WERI-Rb-1 (cell line): Measurements from ENCODE around the gene KIF1A.
A peak's percentile ranks its signal among the peaks of the same experiment; 100 is the strongest.

ENCODE experiments used
- DNase-seq: peaks from one replicate; pipeline ENCODE4 v3.0.0-alpha.2; 2020
- H3K27ac ChIP-seq: fragments of 250-450 bp; sonication (Bioruptor Pico); 2 replicates; pipeline ENCODE4 v1.5.1; 2020; ENCODE audit warnings: mild to moderate bottlenecking, moderate library complexity
- H3K27me3 ChIP-seq: fragments of 250-450 bp; sonication (Bioruptor Pico); 2 replicates; pipeline ENCODE4 v1.5.1; 2021; ENCODE audit warnings: mild to moderate bottlenecking, low read depth, moderate library complexity; ENCODE audit not compliant: insufficient read depth, severe bottlenecking
- H3K36me3 ChIP-seq: fragments of 250-450 bp; sonication (Bioruptor Pico); 2 replicates; pipeline ENCODE4 v1.5.1; 2020; ENCODE audit warnings: mild to moderate bottlenecking, moderate library complexity
- H3K4me3 ChIP-seq: 2 replicates; pipeline ENCODE4 v1.5.1; 2011; ENCODE audit warnings: low read depth, mild to moderate bottlenecking, control low read depth, low read length
- H3K9me3 ChIP-seq: fragments of 250-450 bp; sonication (Bioruptor Pico); 2 replicates; pipeline ENCODE4 v1.5.1; 2021; ENCODE audit warnings: mild to moderate bottlenecking, moderate library complexity; ENCODE audit not compliant: severe bottlenecking
- TF ChIP-seq, protein P1 (sequence below): IDR thresholded peaks from 2 replicates; pipeline ENCODE4 v1.5.1; 2011; ENCODE audit warnings: low read depth, mild to moderate bottlenecking, control low read depth, inconsistent platforms, low read length

Gene KIF1A

DNA sequence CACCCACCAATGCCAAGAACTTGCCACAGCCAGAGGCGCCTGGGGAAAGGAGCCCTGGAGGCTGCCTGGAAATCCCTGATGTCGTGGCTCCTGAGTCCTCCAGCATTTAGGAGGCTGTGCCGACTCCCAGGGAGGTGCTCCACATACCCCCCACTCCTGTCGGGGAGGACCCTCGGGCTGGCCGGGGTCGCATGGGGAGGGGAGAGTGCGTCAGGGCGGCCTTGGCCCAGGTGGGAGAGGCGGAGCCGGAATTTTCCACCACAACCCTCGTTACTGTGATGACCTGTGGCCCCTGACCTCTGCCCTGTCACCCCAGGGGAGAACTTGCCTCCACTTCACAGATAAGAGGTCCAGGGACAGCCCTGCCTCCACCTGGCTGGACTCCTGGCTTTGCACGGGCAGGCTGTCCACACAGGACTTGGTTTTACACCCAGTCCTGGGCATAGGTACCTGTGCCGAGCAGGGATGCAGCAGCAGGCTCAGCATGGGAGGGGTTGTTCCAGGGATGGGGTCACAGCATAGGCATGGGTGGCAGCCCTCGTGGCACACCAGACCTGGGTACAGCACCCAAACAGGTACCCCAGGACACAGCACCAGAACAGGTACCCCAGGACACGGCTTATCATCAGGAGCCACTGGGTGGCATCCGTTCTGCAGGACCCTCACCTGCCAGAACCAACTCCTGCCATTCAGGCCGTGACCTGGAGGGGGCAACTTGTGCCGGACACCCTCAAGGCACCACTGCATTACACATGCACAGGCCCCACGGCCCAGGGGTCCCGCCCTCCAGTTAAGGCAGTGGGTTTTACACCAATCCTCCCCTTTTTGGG lies 36.3 kb upstream of the KIF1A start:
- Histone ChIP-seq H3K27me3 (no peaks in the 10 kb centered on the region), H3K36me3 (no peaks in the 10 kb centered on the region), H3K4me3 (no peak overlapping the region), H3K9me3 (peaks cover 17% of the 10 kb centered on the region), H3K27ac (no peak overlapping the region)
- TF ChIP-seq, protein P1, sequence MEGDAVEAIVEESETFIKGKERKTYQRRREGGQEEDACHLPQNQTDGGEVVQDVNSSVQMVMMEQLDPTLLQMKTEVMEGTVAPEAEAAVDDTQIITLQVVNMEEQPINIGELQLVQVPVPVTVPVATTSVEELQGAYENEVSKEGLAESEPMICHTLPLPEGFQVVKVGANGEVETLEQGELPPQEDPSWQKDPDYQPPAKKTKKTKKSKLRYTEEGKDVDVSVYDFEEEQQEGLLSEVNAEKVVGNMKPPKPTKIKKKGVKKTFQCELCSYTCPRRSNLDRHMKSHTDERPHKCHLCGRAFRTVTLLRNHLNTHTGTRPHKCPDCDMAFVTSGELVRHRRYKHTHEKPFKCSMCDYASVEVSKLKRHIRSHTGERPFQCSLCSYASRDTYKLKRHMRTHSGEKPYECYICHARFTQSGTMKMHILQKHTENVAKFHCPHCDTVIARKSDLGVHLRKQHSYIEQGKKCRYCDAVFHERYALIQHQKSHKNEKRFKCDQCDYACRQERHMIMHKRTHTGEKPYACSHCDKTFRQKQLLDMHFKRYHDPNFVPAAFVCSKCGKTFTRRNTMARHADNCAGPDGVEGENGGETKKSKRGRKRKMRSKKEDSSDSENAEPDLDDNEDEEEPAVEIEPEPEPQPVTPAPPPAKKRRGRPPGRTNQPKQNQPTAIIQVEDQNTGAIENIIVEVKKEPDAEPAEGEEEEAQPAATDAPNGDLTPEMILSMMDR: peak; percentile 67
- peak; percentile 60 for DNase-seq

DNA sequence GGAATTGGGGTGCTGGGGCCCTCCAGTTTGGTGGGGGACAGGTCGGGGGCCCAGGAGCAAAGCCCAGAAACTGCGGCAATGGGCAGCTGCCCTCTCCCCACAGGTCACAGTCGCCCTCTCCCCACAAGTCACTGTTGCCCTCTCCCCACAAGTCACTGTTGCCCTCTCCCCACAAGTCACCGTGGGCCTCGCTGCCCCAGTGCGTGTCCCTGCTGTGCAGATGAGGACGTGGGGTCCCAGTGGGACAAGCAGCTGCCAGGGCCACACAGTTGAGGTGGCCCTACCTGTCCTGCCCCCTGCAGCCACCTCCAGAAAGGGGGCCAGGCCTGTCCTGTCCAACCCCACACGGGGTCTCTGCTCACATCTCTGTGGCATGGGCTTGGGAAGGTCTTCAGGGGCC lies 35.7 kb upstream of the KIF1A start:
- Histone ChIP-seq H3K27me3 (no peaks in the 10 kb centered on the region), H3K4me3 (no peak overlapping the region), H3K36me3 (no peaks in the 10 kb centered on the region), H3K27ac (no peak overlapping the region), H3K9me3 (peaks cover 17% of the 10 kb centered on the region)
- TF ChIP-seq, protein P1: no peak
- no peak for DNase-seq

DNA sequence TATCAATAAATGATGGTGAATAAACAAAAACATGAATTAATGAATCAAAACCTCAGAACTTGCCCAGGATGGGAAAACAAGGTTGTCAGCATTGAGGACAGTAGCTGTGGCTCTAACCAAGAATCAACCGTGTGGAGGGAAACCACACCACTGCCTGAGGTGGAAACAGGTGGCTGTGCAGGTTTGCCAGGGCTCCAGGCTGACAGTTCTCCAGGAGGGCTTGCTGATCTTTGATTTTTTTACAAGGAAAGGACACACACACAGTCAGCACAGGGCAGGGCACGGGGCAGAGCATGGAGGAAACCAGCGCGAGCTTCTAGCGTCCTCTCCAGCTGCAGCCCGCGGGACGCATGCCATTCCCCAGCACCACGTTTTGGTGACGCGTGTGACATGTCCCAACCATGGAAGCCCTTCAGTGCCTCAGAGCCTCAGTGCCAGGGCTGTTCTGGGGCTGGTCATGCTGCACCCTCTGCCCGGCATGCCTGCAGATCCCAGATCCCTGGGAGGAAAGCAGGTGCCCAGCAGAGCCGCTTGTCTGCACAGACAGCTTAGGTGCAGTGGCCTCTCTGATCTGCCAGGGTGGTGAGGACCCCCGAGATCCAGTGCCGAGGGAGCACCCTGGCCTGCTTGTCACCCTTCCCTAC lies 32.8 kb upstream of the KIF1A start:
- Histone ChIP-seq H3K9me3 (peaks cover 11% of the 10 kb centered on the region), H3K27ac (no peak overlapping the region; the same call in 1 of the 2 replicates), H3K4me3 (no peak overlapping the region), H3K27me3 (no peaks in the 10 kb centered on the region), H3K36me3 (no peaks in the 10 kb centered on the region)
- TF ChIP-seq, protein P1: no peak
- DNase-seq: no peak

DNA sequence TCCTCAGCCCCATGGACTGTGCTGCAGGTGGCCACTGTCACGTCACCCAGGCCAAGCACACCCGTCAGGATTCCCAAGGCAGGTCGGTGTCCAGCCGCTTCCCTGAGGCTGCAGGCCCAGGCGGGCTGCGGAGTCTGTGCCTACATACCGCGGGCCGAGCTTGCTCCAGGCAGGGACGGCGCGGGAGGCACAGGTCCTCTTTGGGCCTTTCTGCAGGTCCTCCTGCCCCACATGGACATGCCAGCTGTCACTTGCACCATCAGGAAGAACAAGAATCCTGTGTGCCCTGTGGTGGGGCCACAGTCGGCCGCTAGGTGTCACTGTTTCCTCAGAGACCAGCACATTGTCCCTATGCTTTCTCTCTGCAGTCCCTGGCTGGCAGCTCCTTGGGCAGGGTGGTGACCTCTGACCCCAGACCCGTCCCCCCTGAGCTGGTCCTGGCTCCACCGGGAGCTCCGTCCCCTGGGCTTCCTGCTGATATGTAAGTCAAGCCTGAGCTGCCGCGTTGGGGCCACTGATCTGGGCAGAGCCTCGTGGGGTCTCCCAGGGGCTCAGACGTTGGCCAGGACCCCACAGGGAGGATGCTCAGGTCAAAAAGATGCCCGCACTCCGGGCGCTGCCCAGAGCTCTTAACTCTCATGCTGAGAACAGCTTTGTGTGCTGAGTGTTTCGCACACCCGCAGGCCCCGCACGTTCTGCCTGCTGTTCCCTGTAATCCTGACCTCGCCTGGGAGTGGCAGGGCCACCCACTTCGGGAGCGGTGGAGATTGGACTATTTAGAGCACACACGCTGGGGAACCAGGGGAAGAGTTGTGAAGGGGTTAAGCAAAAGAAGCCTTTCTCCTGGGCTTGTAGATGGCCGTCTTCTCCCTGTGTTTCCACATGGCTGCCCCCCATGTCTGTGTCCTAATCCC lies 31.3 kb upstream of the KIF1A start:
- Histone ChIP-seq H3K4me3 (0 out of 2 replicates have a peak overlapping the region, but pooled peaks have one; percentile 18), H3K36me3 (no peaks in the 10 kb centered on the region), H3K9me3 (peaks cover 11% of the 10 kb centered on the region), H3K27me3 (no peaks in the 10 kb centered on the region), H3K27ac (peak overlapping the region; percentile 69)
- TF ChIP-seq, protein P1: peak; percentile 97
- DNase-seq: peak; percentile 92

DNA sequence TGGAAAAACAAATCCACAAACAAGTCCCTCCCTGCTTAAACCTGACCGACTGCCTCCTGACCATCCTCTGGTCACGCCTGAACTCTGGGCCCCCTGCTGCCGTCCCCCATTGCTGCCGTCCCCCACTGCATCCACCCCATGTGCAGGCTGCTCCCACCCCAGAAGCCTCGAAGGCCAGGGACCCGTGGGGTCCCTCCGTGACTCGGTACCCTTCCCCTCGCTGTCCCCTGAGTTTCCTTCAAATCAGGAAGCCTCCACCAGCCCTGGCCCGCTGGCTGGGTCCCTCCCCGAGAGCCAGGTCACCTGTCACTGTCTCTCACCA lies 30.7 kb upstream of the KIF1A start:
- Histone ChIP-seq H3K4me3 (no peak overlapping the region), H3K27me3 (no peaks in the 10 kb centered on the region), H3K9me3 (peaks cover 11% of the 10 kb centered on the region), H3K36me3 (no peaks in the 10 kb centered on the region), H3K27ac (peak overlapping the region; percentile 22)
- TF ChIP-seq, protein P1: no peak
- no peak for DNase-seq
